ENCODE measurements around the gene CRYZL1.

DNA sequence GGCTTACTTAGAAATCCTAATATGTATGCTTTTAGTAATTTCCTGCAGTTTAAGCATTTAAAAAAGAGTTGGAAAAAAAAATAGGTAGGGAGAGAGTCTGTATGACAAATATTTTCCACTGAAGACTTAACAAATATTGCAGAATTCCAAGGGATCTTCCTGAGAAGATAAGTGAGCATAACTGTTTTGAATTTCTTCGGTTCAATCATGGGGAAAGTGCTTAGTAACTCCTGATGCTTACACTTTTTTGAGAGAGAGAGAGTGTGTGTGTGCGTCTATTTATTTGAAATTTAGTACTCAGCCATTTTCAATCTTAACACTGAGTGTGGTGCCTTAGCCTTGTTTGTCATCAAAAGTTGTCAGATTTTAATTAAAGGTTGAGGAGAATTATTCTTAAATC is 80.2 kb downstream of the CRYZL1 start:
- TF ChIP-seq, protein P1, sequence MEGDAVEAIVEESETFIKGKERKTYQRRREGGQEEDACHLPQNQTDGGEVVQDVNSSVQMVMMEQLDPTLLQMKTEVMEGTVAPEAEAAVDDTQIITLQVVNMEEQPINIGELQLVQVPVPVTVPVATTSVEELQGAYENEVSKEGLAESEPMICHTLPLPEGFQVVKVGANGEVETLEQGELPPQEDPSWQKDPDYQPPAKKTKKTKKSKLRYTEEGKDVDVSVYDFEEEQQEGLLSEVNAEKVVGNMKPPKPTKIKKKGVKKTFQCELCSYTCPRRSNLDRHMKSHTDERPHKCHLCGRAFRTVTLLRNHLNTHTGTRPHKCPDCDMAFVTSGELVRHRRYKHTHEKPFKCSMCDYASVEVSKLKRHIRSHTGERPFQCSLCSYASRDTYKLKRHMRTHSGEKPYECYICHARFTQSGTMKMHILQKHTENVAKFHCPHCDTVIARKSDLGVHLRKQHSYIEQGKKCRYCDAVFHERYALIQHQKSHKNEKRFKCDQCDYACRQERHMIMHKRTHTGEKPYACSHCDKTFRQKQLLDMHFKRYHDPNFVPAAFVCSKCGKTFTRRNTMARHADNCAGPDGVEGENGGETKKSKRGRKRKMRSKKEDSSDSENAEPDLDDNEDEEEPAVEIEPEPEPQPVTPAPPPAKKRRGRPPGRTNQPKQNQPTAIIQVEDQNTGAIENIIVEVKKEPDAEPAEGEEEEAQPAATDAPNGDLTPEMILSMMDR (IDR thresholded peaks at IDR 0.05; ENCODE audit: insufficient read depth, low read depth, low read length), result no peak
- no peak for TF ChIP-seq EZH2 (IDR thresholded peaks at IDR 0.05; ENCODE audit: insufficient read depth, low read length)
